Trophoblast cell (in vitro differentiated cells and primary cell): ENCODE measurements around the gene ADD1.

Source experiments
- DNase-seq, 2 donors: peaks; one replicate each; pipeline ENCODE4 v3.0.0-alpha.2; 2016
- H2AFZ ChIP-seq: 2 replicates; pipeline ENCODE4 v1.6.1; 2013; ENCODE audit warnings: low read length, moderate library complexity, mild to moderate bottlenecking; ENCODE audit not compliant: insufficient read depth, poor library complexity
- H2AK5ac ChIP-seq: 2 replicates; pipeline ENCODE4 v1.6.1; 2013; ENCODE audit warnings: mild to moderate bottlenecking, low read length
- H2BK120ac ChIP-seq: 2 replicates; pipeline ENCODE4 v1.6.1; 2013; ENCODE audit warnings: low read length, mild to moderate bottlenecking, moderate library complexity; ENCODE audit not compliant: insufficient read depth, poor library complexity
- H2BK12ac ChIP-seq: 2 replicates; pipeline ENCODE4 v1.6.1; 2013; ENCODE audit warnings: mild to moderate bottlenecking, low read length, moderate library complexity
- H2BK5ac ChIP-seq: 2 replicates; pipeline ENCODE4 v1.6.1; 2013; ENCODE audit warnings: low read length, low read depth, moderate library complexity, mild to moderate bottlenecking; ENCODE audit not compliant: poor library complexity
- H3K14ac ChIP-seq: 2 replicates; pipeline ENCODE4 v1.6.1; 2013; ENCODE audit warnings: mild to moderate bottlenecking, low read length
- H3K18ac ChIP-seq: 2 replicates; pipeline ENCODE4 v1.6.1; 2013; ENCODE audit warnings: mild to moderate bottlenecking, low read length
- H3K23ac ChIP-seq: 2 replicates; pipeline ENCODE4 v1.6.1; 2013; ENCODE audit warnings: low read length
- H3K27ac ChIP-seq: 2 replicates; pipeline ENCODE4 v1.5.1; 2013; ENCODE audit warnings: low read depth, mild to moderate bottlenecking, inconsistent platforms, low read length, moderate library complexity
- H3K27me3 ChIP-seq: 2 replicates; pipeline ENCODE4 v1.6.1; 2013; ENCODE audit warnings: inconsistent platforms, mild to moderate bottlenecking, low read length, moderate library complexity; ENCODE audit not compliant: insufficient read depth
- H3K36me3 ChIP-seq, 2 experiments: 1 replicate in 1 of 2; 2 replicates in 1 of 2; pipeline ENCODE4 v1.6.1; 2013; ENCODE audit warnings: low read length in 2 of 2, mild to moderate bottlenecking in 2 of 2, moderate library complexity in 1 of 2; ENCODE audit not compliant: insufficient read depth in 2 of 2, control insufficient read depth in 1 of 2
- H3K4ac ChIP-seq: 2 replicates; pipeline ENCODE4 v1.6.1; 2013; ENCODE audit warnings: low read depth, mild to moderate bottlenecking, low read length, moderate library complexity
- H3K4me1 ChIP-seq, 2 experiments: 1 replicate in 1 of 2; 2 replicates in 1 of 2; pipeline ENCODE4 v1.6.1; 2013; ENCODE audit warnings: low read length in 2 of 2, mild to moderate bottlenecking in 2 of 2, moderate library complexity in 1 of 2; ENCODE audit not compliant: insufficient read depth in 2 of 2, control insufficient read depth in 1 of 2
- H3K4me2 ChIP-seq: 2 replicates; pipeline ENCODE4 v1.6.1; 2013; ENCODE audit warnings: inconsistent platforms, mild to moderate bottlenecking, low read length, moderate library complexity
- H3K4me3 ChIP-seq: 2 replicates; pipeline ENCODE4 v1.5.1; 2013; ENCODE audit warnings: mild to moderate bottlenecking, low read depth, low read length, inconsistent platforms
- H3K79me1 ChIP-seq: one replicate; pipeline ENCODE4 v1.6.1; 2013; ENCODE audit warnings: low read length
- H3K79me2 ChIP-seq: 2 replicates; pipeline ENCODE4 v1.6.1; 2013; ENCODE audit warnings: low read length, mild to moderate bottlenecking; ENCODE audit not compliant: control insufficient read depth, insufficient read depth, poor library complexity
- H3K9ac ChIP-seq: 2 replicates; pipeline ENCODE4 v1.6.1; 2013; ENCODE audit warnings: mild to moderate bottlenecking, low read length
- H3K9me3 ChIP-seq: 2 replicates; pipeline ENCODE4 v1.6.1; 2013; ENCODE audit warnings: low read depth, mild to moderate bottlenecking, control low read depth, inconsistent platforms, low read length; ENCODE audit not compliant: insufficient read depth
- H4K12ac ChIP-seq: 2 replicates; pipeline ENCODE4 v1.6.1; 2013; ENCODE audit warnings: low read depth, mild to moderate bottlenecking, low read length, moderate library complexity
- H4K8ac ChIP-seq: 2 replicates; pipeline ENCODE4 v1.6.1; 2013; ENCODE audit warnings: low read depth, mild to moderate bottlenecking, low read length, moderate library complexity
- H4K91ac ChIP-seq: one replicate; pipeline ENCODE4 v1.6.1; 2013; ENCODE audit warnings: low read depth, mild to moderate bottlenecking, low read length, moderate library complexity
- WGBS: extraction: QIAGEN DNeasy Blood & Tissue Kit; methylation state at CpG from one replicate; pipeline ENCODE4 v1.1.7; 2013; ENCODE audit warnings: missing lambda C conversion rate; ENCODE audit not compliant: insufficient read length, insufficient coverage; ENCODE audit errors: extremely low coverage; 5-methylcytosine and 5-hydroxymethylcytosine counted together

ADD1 gene

DNA sequence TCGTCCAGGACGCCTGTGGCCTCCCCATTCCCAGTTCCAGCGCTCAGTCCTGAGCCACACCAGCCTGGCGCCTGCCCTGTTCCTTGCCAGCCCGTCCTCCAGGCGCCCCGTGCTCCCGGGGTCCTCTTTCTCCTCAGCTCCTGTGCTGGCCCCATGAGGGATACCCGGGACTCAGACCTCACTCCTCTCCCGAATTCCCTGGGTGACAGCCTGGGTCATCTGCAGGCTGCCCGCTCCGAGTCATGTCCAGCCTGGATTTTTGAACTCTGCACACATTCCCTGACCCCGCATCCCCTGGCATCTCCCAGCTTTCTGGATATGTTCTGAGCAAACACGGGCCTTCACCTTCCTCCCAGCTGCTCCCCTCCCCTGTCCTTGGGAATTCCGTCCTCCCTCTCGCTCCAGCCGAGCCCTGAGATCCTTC, 14.9 kb upstream of the ADD1 start:
- no peak overlapping the region for H3K18ac ChIP-seq
- no CpG with 5 or more reads among the region's 17 CpGs for WGBS
- no peaks in the 10 kb centered on the region for H3K79me2 ChIP-seq
- no peak overlapping the region for H3K4me2 ChIP-seq
- H4K8ac ChIP-seq: no peak overlapping the region
- H2BK12ac ChIP-seq: no peak overlapping the region
- no peak overlapping the region for H4K91ac ChIP-seq
- H2AFZ ChIP-seq: no peak overlapping the region
- H2BK120ac ChIP-seq: no peak overlapping the region
- H3K14ac ChIP-seq: no peak overlapping the region
- no peaks in the 10 kb centered on the region for H3K79me1 ChIP-seq
- no peak overlapping the region for H3K23ac ChIP-seq
- no peak overlapping the region for H2BK5ac ChIP-seq
- H4K12ac ChIP-seq: no peak overlapping the region
- H3K4me1 ChIP-seq: peaks cover 5% of the 10 kb centered on the region in 2 experiments
- peaks cover 83 to 89% of the 10 kb centered on the region in 2 experiments for H3K36me3 ChIP-seq
- H3K27ac ChIP-seq: no peak overlapping the region
- peak in 1 of 2 donors; percentile 39 for DNase-seq
- H3K9me3 ChIP-seq: peaks cover 7% of the 10 kb centered on the region
- no peak overlapping the region for H3K4me3 ChIP-seq
- no peak overlapping the region for H3K9ac ChIP-seq
- H2AK5ac ChIP-seq: no peak overlapping the region
- H3K27me3 ChIP-seq: no peaks in the 10 kb centered on the region
- no peak overlapping the region for H3K4ac ChIP-seq

- no peak overlapping the region for H2BK5ac ChIP-seq
- peaks cover 5% of the 10 kb centered on the region in 2 experiments for H3K4me1 ChIP-seq
- no peaks in the 10 kb centered on the region for H3K79me1 ChIP-seq
- H3K9me3 ChIP-seq: peaks cover 4% of the 10 kb centered on the region
- no peak overlapping the region for H3K27ac ChIP-seq
- H3K4me3 ChIP-seq: no peak overlapping the region
- no peak overlapping the region for H3K4ac ChIP-seq
- no peak overlapping the region for H3K18ac ChIP-seq
- H3K27me3 ChIP-seq: no peaks in the 10 kb centered on the region
- H3K9ac ChIP-seq: no peak overlapping the region
- H2AFZ ChIP-seq: no peak overlapping the region
- H3K14ac ChIP-seq: no peak overlapping the region
- no peak overlapping the region for H2BK12ac ChIP-seq
- H2BK120ac ChIP-seq: no peak overlapping the region
- H3K23ac ChIP-seq: no peak overlapping the region
- no peak overlapping the region for H4K12ac ChIP-seq
- no peak overlapping the region for H4K8ac ChIP-seq
- no peak overlapping the region for H3K4me2 ChIP-seq
- peaks cover 83 to 89% of the 10 kb centered on the region in 2 experiments for H3K36me3 ChIP-seq
- no peak overlapping the region for H4K91ac ChIP-seq
- no peaks in the 10 kb centered on the region for H3K79me2 ChIP-seq
- H2AK5ac ChIP-seq: no peak overlapping the region
- WGBS: no CpG with 5 or more reads among the region's 18 CpGs
- no peak for DNase-seq
These were observed 14.2 kb upstream of the ADD1 start for GRCh38 chr4:2829321-2829932.

GRCh38 chr4:2829933-2830451, 13.7 kb upstream of the ADD1 start:
- no peak overlapping the region for H2BK5ac ChIP-seq
- peak; percentile 24 to 66 for DNase-seq
- no peak overlapping the region for H4K91ac ChIP-seq
- no peak overlapping the region for H3K9ac ChIP-seq
- no peak overlapping the region for H3K27ac ChIP-seq
- peaks cover 4% of the 10 kb centered on the region for H3K9me3 ChIP-seq
- H2AK5ac ChIP-seq: no peak overlapping the region
- H3K18ac ChIP-seq: no peak overlapping the region
- WGBS: no CpG with 5 or more reads among the region's 19 CpGs
- no peak overlapping the region for H2BK12ac ChIP-seq
- H3K79me2 ChIP-seq: no peaks in the 10 kb centered on the region
- H3K4me2 ChIP-seq: no peak overlapping the region
- H2AFZ ChIP-seq: no peak overlapping the region
- H3K27me3 ChIP-seq: no peaks in the 10 kb centered on the region
- H4K12ac ChIP-seq: no peak overlapping the region
- H3K36me3 ChIP-seq: peaks cover 81 to 88% of the 10 kb centered on the region in 2 experiments
- no peaks in the 10 kb centered on the region for H3K79me1 ChIP-seq
- no peak overlapping the region for H3K4me3 ChIP-seq
- no peak overlapping the region for H3K23ac ChIP-seq
- no peak overlapping the region for H3K14ac ChIP-seq
- no peak overlapping the region for H4K8ac ChIP-seq
- peaks cover 5% of the 10 kb centered on the region in 2 experiments for H3K4me1 ChIP-seq
- H2BK120ac ChIP-seq: no peak overlapping the region
- no peak overlapping the region for H3K4ac ChIP-seq

GRCh38 chr4:2830632-2831610, 12.7 kb upstream of the ADD1 start:
- Histone ChIP-seq H2AFZ (no peak overlapping the region), H3K79me2 (no peaks in the 10 kb centered on the region), H2AK5ac (no peak overlapping the region), H3K4me3 (no peak overlapping the region), H3K4me1 (peaks cover 5% of the 10 kb centered on the region in 2 experiments), H3K79me1 (no peaks in the 10 kb centered on the region), H3K18ac (no peak overlapping the region), H4K8ac (no peak overlapping the region), H3K27me3 (no peaks in the 10 kb centered on the region), H3K4ac (no peak overlapping the region), H3K4me2 (no peak overlapping the region), H2BK120ac (no peak overlapping the region), H3K36me3 (peaks cover 75 to 82% of the 10 kb centered on the region in 2 experiments), H2BK12ac (no peak overlapping the region), H3K9ac (no peak overlapping the region), H4K91ac (no peak overlapping the region), H3K23ac (no peak overlapping the region), H3K27ac (no peak overlapping the region), H4K12ac (no peak overlapping the region), H3K9me3 (peaks cover 4% of the 10 kb centered on the region), H2BK5ac (no peak overlapping the region), H3K14ac (no peak overlapping the region)
- DNase-seq: no peak
- WGBS: no CpG with 5 or more reads among the region's 37 CpGs
